Esophagus muscularis mucosa (tissue), 4 donors: ENCODE data around the gene MAN1B1. TPM values are rescaled to one million over a fixed set of nuclear protein-coding genes. Genes with fewer than 3 reads are reported as not detected.

Source experiments
- DNase-seq: peaks from one replicate; pipeline ENCODE4 v3.0.0-alpha.2; 2017; ENCODE audit errors: extremely low spot score
- H3K27ac ChIP-seq, 4 donors: fragments of 200-600 bp; sonication (generic); replicated peaks in 1 of 4; 1 replicate in 3 of 4; 2 replicates in 1 of 4; pipeline ENCODE4 v1.5.1; 2016 to 2019; ENCODE audit warnings: mild to moderate bottlenecking in 1 of 4
- H3K27me3 ChIP-seq, 4 donors: fragments of 200-600 bp; sonication (generic); one replicate each; pipeline versions ENCODE4 v1.5.1 to v1.6.0; 2016 to 2019
- H3K36me3 ChIP-seq, 4 donors: fragments of 200-600 bp; sonication (generic); one replicate each; pipeline ENCODE4 v1.5.1; 2016 to 2019
- H3K4me1 ChIP-seq, 4 donors: fragments of 200-600 bp; sonication (generic); one replicate each; pipeline ENCODE4 v1.5.1; 2016 to 2019
- H3K4me3 ChIP-seq, 4 donors: fragments of 200-600 bp; sonication (generic); 1 replicate in 2 of 4; 2 replicates in 2 of 4; pipeline ENCODE4 v1.5.1; 2016 to 2019; ENCODE audit warnings: mild to moderate bottlenecking in 4 of 4, moderate library complexity in 1 of 4
- H3K9me3 ChIP-seq, 4 donors: fragments of 200-600 bp; sonication (generic); 1 replicate in 3 of 4; 2 replicates in 1 of 4; pipeline ENCODE4 v1.5.1; 2016 to 2019
- CTCF ChIP-seq, 3 experiments: fragments of 200-600 bp in 2 of 3; fragments of 450-650 bp in 1 of 3; sonication (generic) in 2 of 3; IDR thresholded peaks; one replicate each; pipeline ENCODE4 v1.5.1; 2017 to 2019; ENCODE audit warnings: antibody characterized with exemption in 3 of 3, mild to moderate bottlenecking in 2 of 3, moderate library complexity in 1 of 3
- EP300 ChIP-seq: sonication (generic); formaldehyde crosslinking; IDR thresholded peaks from one replicate; pipeline ENCODE4 v1.6.1; 2017; ENCODE audit warnings: antibody characterized with exemption
- POLR2A ChIP-seq: fragments of 450-650 bp; IDR thresholded peaks from one replicate; pipeline ENCODE4 v1.6.1; 2017; ENCODE audit warnings: antibody characterized with exemption, moderate library complexity, mild to moderate bottlenecking, low read depth
- POLR2AphosphoS5 ChIP-seq, 2 donors: sonication (generic); formaldehyde crosslinking; IDR thresholded peaks; one replicate each; pipeline ENCODE4 v1.6.1; 2017; ENCODE audit warnings: antibody characterized with exemption in 2 of 2
- WGBS: methylation state at CpG from one replicate; pipeline ENCODE4 v1.1.5; 2018; 5-methylcytosine and 5-hydroxymethylcytosine counted together
- intact Hi-C: fragments of 100-400 bp; cut with DNase I; formaldehyde crosslinking; loops from one replicate; pipeline ENCODE4 v1.15.1; 2023
- total RNA-seq, 4 donors: library from RNA; depleted of rRNA; stranded (reverse); fragments of >200 nt; gene quantifications; one replicate each; pipeline versions ENCODE4 v1.1.0 to v1.2.1, GENCODE V29; 2016

MAN1B1 gene
- total RNA-seq, 4 donors from 2014 or later: 22.4 to 36.6 (median 27.0) TPM

- peaks cover 11 to 65% (median 65%) of the 10 kb centered on the region in 4 donors for H3K36me3 ChIP-seq
- H3K27ac ChIP-seq: no peak overlapping the region
- H3K4me3 ChIP-seq: no peak overlapping the region
- no peak for DNase-seq
- H3K9me3 ChIP-seq: no peaks in the 10 kb centered on the region
- intact Hi-C loops: no loop called here
- H3K27me3 ChIP-seq: no peaks in the 10 kb centered on the region
- H3K4me1 ChIP-seq: peaks cover 16 to 22% (median 19%) of the 10 kb centered on the region in 4 donors
- TF ChIP-seq POLR2AphosphoS5 (IDR thresholded peaks at IDR 0.05) (no peak), CTCF (IDR thresholded peaks at IDR 0.05) (no peak), EP300 (no peak), POLR2A (no peak)
- WGBS: 95% methylated on average over 20 of the region's 35 CpGs
These were observed 25.2 kb downstream of the MAN1B1 start for GRCh38 chr9:137111788-137112563.

- WGBS: 99% methylated on average over 20 of the region's 42 CpGs
- Histone ChIP-seq H3K4me1 (peaks cover 16 to 26% (median 20%) of the 10 kb centered on the region in 4 donors), H3K9me3 (no peaks in the 10 kb centered on the region), H3K36me3 (peaks cover 11 to 57% (median 57%) of the 10 kb centered on the region in 4 donors), H3K27me3 (no peaks in the 10 kb centered on the region), H3K4me3 (no peak overlapping the region), H3K27ac (no peak overlapping the region)
- no peak for DNase-seq
- intact Hi-C loops: no loop called here
- TF ChIP-seq EP300: no peak
- TF ChIP-seq POLR2A: no peak
- no peak for TF ChIP-seq POLR2AphosphoS5 (IDR thresholded peaks at IDR 0.05)
- no peak for TF ChIP-seq CTCF (IDR thresholded peaks at IDR 0.05)
These were observed 26.0 kb downstream of the MAN1B1 start for GRCh38 chr9:137112564-137113384.

- H3K4me3 ChIP-seq: peak overlapping the region; percentile 73 to 93 (median 84)
- no peak for TF ChIP-seq POLR2A
- TF ChIP-seq CTCF (IDR thresholded peaks at IDR 0.05): no peak
- no peak for TF ChIP-seq POLR2AphosphoS5 (IDR thresholded peaks at IDR 0.05)
- TF ChIP-seq EP300: no peak
- intact Hi-C loops: no loop called here
- H3K27ac ChIP-seq: no peak overlapping the region
- H3K27me3 ChIP-seq: no peaks in the 10 kb centered on the region
- no peaks in the 10 kb centered on the region for H3K9me3 ChIP-seq
- no peak for DNase-seq
- H3K36me3 ChIP-seq: peaks cover 7 to 49% (median 49%) of the 10 kb centered on the region in 4 donors
- peaks cover 16 to 26% (median 20%) of the 10 kb centered on the region in 4 donors for H3K4me1 ChIP-seq
- 23% methylated on average over 27 of the region's 66 CpGs for WGBS
These were observed 26.8 kb downstream of the MAN1B1 start for GRCh38 chr9:137113385-137114159.

GRCh38 chr9:137114220-137114612, 27.4 kb downstream of the MAN1B1 start:
- peak overlapping the region; percentile 36 to 68 (median 52) for H3K27ac ChIP-seq

More at GRCh38 chr9:137114220-137114612, 27.4 kb downstream of the MAN1B1 start:
- H3K4me1 ChIP-seq: peaks cover 16 to 26% (median 20%) of the 10 kb centered on the region in 4 donors
- H3K27me3 ChIP-seq: no peaks in the 10 kb centered on the region
- TF ChIP-seq CTCF (IDR thresholded peaks at IDR 0.05): no peak
- no peak for TF ChIP-seq POLR2AphosphoS5 (IDR thresholded peaks at IDR 0.05)
- TF ChIP-seq EP300: no peak
- TF ChIP-seq POLR2A: no peak
- H3K9me3 ChIP-seq: no peaks in the 10 kb centered on the region
- no CpG with 5 or more reads among the region's 45 CpGs for WGBS
- DNase-seq: no peak
- H3K36me3 ChIP-seq: peaks cover 6 to 43% (median 42%) of the 10 kb centered on the region in 4 donors
- peak overlapping the region; percentile 73 to 93 (median 84) for H3K4me3 ChIP-seq
- intact Hi-C loops: no loop called here
